Liver (tissue), 3 donors: ENCODE data around the gene CLIC3.

ENCODE experiments used
- CTCF ChIP-seq: fragments of 150-350 bp; IDR thresholded peaks from 2 replicates; pipeline ENCODE4 v1.5.1; 2017; ENCODE audit warnings: improper control_type of control experiment, low read depth, low read length; ENCODE audit not compliant: missing input control
- EGR1 ChIP-seq, 2 donors: IDR thresholded peaks; 2 replicates each; pipeline ENCODE4 v1.6.1; 2016 to 2018; ENCODE audit warnings: antibody characterized with exemption in 2 of 2, low read depth in 2 of 2
- FOXA1 ChIP-seq: IDR thresholded peaks from 2 replicates; pipeline ENCODE4 v1.6.1; 2016; ENCODE audit warnings: antibody characterized with exemption
- JUND ChIP-seq, 2 donors: IDR thresholded peaks; 2 replicates each; pipeline ENCODE4 v1.6.1; 2016; ENCODE audit warnings: antibody characterized with exemption in 2 of 2
- RAD21 ChIP-seq, 2 donors: IDR thresholded peaks; 2 replicates each; pipeline ENCODE4 v1.6.1; 2016; ENCODE audit warnings: antibody characterized with exemption in 2 of 2, mild to moderate bottlenecking in 2 of 2
- SP1 ChIP-seq: IDR thresholded peaks from 2 replicates; pipeline ENCODE4 v1.6.1; 2018; ENCODE audit warnings: antibody characterized with exemption, mild to moderate bottlenecking
- TF ChIP-seq, protein P1 (sequence below): IDR thresholded peaks from 2 replicates; pipeline ENCODE4 v1.6.1; 2016; ENCODE audit warnings: antibody characterized with exemption
- TF ChIP-seq, protein P2 (sequence below): IDR thresholded peaks from 2 replicates; pipeline ENCODE4 v1.6.1; 2016; ENCODE audit warnings: antibody characterized with exemption, mild to moderate bottlenecking
- donor health status: healthy.
- donor health status: healthy.

GRCh38 chr9:136954270-136955083 lies 41.9 kb downstream of the CLIC3 start:
- TF ChIP-seq, protein P1, sequence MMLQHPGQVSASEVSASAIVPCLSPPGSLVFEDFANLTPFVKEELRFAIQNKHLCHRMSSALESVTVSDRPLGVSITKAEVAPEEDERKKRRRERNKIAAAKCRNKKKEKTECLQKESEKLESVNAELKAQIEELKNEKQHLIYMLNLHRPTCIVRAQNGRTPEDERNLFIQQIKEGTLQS = no peak
- no peak for TF ChIP-seq CTCF
- no peak for TF ChIP-seq SP1
- no peak for TF ChIP-seq EGR1 (IDR thresholded peaks at IDR 0.05; ENCODE audit: low read depth in 2 of 2)
- no peak for TF ChIP-seq FOXA1
- no peak for TF ChIP-seq RAD21 (IDR thresholded peaks at IDR 0.05)
- TF ChIP-seq, protein P2, sequence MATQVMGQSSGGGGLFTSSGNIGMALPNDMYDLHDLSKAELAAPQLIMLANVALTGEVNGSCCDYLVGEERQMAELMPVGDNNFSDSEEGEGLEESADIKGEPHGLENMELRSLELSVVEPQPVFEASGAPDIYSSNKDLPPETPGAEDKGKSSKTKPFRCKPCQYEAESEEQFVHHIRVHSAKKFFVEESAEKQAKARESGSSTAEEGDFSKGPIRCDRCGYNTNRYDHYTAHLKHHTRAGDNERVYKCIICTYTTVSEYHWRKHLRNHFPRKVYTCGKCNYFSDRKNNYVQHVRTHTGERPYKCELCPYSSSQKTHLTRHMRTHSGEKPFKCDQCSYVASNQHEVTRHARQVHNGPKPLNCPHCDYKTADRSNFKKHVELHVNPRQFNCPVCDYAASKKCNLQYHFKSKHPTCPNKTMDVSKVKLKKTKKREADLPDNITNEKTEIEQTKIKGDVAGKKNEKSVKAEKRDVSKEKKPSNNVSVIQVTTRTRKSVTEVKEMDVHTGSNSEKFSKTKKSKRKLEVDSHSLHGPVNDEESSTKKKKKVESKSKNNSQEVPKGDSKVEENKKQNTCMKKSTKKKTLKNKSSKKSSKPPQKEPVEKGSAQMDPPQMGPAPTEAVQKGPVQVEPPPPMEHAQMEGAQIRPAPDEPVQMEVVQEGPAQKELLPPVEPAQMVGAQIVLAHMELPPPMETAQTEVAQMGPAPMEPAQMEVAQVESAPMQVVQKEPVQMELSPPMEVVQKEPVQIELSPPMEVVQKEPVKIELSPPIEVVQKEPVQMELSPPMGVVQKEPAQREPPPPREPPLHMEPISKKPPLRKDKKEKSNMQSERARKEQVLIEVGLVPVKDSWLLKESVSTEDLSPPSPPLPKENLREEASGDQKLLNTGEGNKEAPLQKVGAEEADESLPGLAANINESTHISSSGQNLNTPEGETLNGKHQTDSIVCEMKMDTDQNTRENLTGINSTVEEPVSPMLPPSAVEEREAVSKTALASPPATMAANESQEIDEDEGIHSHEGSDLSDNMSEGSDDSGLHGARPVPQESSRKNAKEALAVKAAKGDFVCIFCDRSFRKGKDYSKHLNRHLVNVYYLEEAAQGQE = no peak
- TF ChIP-seq JUND (IDR thresholded peaks at IDR 0.05) = no peak
